Nucleus accumbens (tissue), 56 donors: ENCODE measurements around the gene MCHR2.
A peak's percentile ranks its signal among the peaks of the same experiment; 100 is the strongest.
"Not testable (repeated sequence)": the region's sequence is repeated elsewhere in the genome, so short reads cannot be mapped to it uniquely, and the experiment has no call there.

Source experiments
- DNase-seq, 56 donors: peaks; one replicate each; lab custom pipeline; 2025; lab: John Stamatoyannopoulos, UW

Gene MCHR2, protein sequence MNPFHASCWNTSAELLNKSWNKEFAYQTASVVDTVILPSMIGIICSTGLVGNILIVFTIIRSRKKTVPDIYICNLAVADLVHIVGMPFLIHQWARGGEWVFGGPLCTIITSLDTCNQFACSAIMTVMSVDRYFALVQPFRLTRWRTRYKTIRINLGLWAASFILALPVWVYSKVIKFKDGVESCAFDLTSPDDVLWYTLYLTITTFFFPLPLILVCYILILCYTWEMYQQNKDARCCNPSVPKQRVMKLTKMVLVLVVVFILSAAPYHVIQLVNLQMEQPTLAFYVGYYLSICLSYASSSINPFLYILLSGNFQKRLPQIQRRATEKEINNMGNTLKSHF

DNA sequence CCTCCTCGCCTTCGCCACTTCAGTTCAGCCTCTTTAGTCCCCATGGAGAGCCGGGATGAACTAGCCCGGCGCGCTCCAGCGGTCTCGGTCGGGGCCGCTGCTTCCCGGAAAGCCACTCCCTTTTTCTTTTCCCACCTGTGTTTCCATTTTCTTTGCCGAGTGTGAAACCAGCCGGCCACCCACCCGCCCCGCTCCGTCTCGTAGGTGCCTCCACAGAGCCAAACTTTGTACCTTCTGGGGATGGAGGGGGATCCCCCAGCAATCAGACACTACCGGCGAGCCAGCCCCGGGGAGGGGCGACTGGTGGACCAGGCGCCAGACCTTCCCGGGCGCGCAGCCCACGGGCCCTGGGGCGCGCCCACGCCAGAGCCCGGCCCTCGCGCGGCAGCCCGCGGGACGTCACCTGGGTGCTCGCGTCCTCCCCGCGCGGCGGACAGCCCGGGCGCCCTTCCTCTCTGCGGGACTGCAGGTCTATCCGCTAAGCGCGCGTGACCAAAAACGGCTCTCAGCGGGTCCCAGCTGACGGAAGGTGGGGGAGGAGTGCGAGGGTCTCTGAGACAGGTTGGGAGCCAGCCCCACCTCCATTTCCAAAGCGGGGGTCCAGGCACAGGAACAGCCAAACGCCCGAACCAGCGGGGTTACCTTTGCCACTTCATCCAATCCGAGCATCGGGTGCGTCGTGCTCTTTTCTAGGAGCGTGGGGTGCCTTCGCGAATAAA lies at the start of gene MCHR2:
Gene MCHR2, minus strand, starts transcription at position 691 of the 719 bp plus-strand sequence. CDS start 38,076 bp downstream, outside the sequence.
- DNase-seq, result peak in 12 of 56 donors; percentile 3 to 51 (median 12)

DNA sequence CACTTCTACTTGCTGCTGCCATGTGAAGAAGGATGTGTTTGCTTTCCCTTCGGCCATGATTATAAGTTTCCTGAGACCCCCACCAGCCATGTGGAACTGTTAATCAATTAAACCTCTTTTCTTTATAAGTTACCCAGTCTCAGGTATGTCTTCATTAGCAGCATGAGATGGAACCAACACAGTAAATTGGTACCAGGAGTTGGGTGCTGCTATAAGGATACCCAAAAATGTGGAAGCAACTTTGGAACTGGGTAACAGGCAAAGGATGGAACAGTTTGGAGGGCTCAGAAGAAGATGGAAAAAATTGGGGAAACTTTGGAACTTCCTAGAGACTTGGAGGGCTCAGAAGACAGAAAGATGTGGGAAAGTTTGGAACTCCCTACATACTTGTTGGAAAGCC lies 44.5 kb upstream of the MCHR2 start:
- not testable (repeated sequence) for DNase-seq

DNA sequence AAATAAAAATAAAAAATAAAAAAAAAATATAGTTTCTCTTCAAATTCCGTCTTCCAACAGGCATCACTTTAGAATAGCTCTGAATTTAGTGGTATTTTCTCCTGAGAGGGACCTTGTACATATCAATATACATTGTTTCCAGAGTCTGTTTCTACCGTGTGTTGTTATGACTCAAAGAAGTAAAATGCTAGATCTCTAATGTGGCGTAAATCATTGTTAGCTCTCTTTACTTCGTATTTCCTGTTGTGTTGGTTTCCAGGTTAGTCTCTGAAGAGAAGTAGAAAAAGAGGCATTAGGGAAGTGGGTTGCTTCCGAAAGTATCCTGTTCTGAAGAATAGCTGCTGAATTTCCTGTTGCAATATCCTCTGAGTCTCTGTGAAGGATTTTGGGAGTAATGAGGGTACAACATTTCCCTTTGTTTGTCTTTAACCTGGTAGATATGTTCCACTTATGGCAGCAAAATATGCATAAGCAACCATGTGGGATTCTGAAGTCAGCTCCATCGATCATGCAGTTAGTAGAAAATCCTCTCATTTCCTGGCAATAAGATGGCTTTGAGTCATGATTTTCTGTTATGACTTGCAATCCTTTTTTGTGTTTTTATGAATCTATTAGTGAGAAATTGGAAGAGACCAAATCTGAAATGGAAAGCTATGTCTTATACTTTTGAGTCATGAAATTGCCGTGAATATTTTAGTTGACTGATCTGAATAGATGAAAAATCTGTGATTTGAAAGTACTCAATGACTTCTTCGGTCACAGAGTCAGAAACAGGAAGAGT lies 42.0 kb upstream of the MCHR2 start:
- DNase-seq, result no peak

DNA sequence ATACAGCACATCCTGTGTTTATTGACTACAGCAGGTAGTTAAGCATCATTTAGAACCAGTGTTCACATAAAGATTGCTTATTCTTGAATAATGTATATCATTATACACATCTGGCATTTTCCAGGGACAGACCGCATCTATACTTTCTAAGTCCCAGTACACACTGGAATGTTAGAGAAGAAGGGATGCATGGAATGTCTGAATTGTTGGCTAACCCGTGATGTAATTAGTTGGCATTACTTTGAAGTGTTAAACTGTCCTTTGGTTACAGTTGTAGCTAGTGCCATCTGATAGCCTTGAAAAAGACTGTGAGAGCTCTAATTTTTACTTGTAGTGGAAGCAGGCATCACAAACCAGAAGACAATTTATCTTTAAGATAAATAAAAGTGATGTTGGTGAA lies 29.8 kb upstream of the MCHR2 start:
- DNase-seq, result no peak

DNA sequence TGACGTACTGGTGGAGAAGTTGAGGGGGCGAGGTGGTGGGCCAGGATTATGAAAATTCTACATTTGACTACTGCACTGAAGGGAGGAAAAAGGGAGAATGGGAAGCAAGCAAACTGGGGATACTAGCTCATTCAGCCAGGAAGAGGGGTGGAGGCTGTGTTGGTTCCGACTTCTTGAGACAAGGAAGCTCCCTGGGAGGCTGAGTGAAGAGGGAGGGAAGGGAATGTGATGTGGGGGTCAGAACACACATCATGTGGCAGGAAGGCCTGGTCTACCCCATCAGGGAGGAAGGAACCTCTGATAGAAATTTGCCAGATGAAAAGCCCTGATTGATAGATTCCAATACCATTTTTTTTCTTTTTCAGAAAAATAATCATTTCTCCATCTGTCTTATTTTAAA lies 28.8 kb upstream of the MCHR2 start:
- DNase-seq, result no peak

DNA sequence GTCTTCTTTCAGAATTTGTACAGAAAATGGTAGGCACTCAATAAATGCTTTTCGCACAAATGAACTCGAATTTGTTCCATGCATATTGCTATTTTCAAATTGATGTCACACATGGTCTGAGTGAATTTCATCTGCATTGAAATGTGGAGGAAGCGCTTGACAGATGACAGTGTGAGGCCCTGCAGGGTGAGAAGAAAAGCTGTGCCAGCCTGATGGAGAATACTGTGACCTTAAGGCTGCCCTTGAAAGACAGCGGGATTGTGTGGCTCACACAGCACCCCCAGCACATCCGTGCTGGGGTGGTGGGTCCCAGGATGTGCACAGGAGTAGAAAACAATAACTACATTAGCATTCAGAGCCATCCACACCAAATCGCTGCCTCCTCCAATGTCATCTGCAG lies 14.8 kb upstream of the MCHR2 start:
- no peak for DNase-seq

DNA sequence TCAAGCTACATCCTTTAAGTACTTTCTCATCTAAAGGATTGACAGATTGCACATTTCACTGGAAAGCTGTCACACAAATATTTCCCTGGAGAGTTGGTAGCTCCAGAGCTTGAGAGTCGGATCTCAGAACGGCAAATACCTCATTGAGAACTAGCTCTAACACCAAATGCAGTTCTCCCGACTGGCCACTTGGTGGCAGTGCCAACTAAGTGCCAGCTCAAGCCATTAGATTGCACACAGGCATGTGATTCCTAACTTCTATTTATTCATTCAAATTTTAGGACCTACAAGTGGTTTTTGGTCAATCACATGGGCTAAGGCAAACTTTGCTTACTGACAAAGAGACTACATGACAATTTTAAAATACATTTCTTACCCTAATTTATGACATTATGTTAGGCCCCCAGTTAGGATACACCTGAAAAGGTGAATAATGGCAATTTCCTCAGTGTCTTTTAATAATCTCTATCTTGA lies 7.9 kb upstream of the MCHR2 start:
- peak in 35 of 56 donors; percentile 1 to 81 (median 20) for DNase-seq

DNA sequence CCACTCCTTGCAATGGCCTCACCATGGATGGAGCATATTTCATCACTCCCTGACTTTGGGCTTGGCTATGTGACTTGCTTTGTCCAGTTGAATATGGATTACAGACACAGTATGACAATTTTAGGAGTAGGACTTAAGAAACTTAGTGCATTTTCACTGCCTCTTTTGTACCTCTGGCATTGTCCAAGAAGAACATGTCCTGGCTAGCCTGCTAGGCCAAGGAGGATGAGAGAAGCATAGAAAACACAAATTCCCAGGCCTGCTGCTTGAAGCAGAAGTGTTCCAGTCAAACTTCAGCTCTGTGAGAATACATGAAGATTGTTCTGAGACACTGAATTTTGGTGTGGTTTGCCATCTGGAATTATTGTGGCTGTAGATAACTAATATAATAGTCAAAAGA lies 3.1 kb upstream of the MCHR2 start:
- DNase-seq, result no peak

DNA sequence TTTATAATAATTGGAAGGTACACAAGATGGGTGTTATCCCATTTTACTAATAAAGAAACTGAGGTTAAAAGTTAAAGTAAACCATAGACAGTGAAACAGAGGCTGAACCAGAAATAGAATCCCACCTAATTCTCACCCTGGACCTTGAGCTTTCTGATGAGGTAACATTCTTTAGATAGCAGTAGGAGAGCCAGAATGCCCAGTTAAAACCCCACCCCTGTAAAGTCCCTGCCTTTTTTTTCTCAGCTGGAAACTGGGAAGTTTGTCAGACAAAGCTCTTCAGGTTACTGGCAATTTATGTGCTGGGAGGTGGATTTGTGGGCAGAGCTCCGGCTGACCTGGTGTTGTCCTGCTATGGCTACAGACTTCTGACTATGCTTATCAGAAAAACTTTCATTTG lies 1.9 kb upstream of the MCHR2 start:
- DNase-seq, result no peak

DNA sequence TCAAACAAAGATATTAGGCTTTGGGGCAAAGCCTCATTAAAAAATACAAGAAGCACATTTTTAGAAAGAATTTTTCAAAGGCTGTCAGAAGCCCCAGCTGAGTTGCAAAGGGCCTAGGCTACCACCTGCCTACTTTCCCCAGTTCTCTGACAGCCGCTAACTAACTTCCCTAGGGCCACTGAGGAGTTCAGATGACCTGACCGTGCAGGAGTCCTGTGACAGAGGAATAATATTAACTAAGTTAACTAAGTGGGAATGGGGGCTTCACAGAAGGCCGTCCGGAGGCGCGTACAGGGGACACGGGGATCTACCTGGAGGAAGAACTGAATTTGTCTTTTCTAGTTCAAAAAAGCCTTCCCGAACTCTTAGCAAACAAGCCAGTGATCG lies 884 bp downstream of the MCHR2 start:
- no peak for DNase-seq

DNA sequence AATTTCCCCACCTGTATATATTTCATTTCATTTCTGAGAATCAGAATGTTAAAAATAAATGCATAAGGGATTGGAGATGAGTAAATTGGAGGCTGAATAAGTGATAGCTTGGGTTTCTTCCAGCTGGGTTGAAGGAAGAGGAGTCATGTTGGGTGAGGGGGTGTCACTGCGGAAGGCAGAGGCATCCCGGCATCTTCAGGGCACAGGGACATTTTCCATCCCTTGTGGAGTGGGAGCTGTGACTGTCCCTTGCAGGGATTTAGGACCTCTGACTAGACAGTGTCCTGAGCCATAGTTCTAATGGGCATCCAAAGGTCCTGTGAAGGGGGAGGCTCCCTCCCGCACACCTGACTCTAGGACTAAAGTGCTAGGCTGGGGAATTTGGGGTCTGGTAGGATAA lies 2.1 kb downstream of the MCHR2 start:
- no peak for DNase-seq

DNA sequence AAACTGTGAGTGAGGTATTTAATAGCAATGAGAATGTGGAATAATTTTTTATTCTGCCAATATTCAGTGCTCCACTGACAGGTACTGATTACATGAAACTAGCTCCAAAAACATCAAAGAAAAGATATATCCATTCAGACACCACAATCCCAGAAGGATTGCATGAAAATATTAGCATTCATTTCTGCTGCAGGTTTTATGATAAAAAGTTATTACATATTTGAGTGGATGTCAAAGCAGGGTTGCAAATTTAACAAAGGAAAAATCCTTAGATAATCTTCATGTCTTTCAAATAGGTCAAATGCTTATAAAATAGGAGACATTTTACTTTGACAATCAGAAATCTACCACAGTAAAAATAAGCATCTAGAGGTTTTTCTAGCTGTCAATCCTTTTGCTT lies 13.3 kb downstream of the MCHR2 start:
- no peak for DNase-seq

DNA sequence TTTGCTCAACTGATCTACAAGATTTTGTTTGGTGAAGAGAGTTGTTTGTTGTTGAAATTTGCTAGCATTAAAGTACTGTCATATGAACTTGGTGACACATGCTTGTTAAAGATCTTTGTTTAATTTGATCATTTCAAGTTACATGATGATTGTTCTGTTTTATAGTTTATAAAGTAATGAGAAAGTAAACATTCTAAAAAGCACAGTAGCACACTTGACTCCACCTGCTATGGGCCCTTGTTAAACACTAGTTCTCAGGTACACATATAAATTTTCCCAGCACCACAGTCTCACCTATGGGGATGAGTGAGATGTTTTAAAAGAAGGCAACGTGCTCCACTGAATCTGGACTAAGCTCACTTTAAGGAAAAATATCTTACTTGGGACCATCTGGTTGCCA lies 14.1 kb downstream of the MCHR2 start:
- no peak for DNase-seq

DNA sequence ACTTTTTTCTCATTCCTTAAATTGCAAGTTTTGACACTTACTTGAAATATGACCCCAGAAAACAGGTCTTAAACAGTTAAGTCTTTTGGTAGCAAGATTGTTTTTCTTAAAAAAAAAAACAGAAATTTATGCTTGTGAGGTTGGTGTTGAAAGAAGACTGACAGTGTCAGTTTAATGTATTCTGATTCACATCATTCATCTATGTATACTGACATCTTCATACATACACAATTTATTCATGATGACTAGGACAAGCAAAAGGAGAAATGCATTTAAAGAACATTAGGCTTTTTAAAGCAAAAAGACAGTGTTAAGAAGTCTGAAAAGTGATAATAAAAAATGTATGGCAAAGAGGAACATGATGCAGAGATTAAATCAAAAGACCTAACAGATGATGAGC lies 27.0 kb downstream of the MCHR2 start:
- DNase-seq, result no peak

DNA sequence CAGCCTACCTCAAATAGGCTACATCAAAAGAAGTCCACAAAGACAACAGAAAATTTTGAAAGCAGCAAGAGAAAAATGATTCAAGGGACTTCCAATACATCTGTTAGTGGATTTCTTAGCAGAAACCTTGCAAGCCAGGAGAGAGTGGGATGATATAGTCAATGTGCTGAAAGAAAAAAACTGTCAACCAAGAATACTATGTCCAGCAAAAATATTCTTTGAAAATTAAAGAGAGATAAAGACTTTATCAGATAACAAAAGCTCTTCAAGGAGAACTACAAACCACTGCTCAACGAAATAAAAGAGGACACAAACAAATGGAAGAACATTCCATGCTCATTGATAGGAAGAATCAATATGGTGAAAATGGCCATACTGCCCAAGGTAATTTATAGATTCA lies 34.0 kb downstream of the MCHR2 start:
- DNase-seq, result no peak

DNA sequence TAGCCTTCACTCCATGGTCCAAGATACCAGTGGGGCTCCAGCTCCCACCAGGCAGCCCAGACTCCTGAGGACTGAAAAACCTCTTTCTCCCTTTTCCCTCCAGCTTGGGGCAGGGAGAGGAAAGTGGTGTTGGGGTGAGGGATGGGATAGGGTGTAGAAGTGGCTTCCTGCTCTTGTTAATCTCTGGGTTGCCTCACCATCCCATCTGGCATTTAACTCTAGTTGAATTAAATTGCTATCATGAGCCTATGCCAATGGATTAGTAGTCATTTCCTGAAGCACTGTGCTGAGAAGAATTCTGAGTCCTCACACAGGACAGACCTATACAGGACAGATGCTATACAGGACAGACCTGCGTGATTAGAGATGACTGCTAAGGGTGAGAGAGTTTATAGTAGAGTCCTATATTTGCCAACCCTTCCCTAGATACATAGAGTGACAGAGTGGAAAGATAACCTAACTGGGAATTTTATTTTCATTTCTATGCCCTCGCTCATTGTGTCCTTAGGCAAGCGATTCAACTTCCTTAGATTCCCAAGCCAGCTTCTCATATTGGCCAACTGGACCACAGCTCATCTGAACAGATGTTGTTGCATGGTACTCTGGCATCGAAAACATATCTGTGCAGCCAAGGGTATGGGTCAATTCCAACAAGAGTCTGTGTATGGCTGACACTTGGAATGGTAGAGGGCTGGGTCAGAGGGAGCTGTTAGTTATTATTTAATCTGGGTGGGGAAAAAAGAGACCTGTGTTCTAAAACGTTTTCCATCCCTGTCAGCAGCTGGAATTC lies 42.8 kb downstream of the MCHR2 start:
- no peak for DNase-seq

DNA sequence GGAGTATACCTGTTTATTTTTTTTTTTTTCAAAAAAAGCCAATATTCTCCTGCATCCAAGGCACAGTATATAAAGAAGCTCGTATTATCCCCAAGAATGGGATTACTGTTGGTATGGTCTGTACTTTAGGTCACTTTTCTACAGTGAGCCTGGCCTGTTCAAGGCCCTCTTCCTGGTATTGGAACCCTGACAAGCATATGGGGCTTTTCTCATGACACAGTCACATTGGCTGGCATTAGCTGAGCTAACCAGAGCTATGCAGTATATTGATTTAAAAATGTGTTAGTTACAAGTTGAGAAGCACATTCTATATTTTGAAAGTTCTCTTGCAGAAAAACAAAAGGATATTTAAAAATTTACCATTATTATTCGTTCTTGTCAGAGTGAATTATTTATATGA lies 48.0 kb downstream of the MCHR2 start:
- DNase-seq, result no peak

DNA sequence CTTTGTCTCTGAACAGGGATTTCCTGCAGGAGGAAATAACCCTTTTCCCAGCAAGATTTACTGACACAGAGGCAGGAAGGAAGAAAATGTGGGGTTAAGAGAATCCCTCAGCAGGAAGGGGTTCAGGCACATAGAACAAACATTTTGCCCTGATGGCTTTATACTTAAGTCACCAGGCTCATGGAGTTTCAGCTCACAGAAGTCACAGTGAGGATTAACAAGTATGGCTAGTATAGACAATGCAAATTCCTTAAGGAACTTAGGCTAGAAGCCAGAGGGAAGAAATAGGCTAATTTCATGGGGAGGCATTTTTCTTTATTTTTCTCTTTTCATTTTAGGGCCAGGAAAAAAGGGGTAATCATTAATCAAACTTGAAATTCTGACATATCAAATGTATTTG lies 50.2 kb downstream of the MCHR2 start:
- no peak for DNase-seq

DNA sequence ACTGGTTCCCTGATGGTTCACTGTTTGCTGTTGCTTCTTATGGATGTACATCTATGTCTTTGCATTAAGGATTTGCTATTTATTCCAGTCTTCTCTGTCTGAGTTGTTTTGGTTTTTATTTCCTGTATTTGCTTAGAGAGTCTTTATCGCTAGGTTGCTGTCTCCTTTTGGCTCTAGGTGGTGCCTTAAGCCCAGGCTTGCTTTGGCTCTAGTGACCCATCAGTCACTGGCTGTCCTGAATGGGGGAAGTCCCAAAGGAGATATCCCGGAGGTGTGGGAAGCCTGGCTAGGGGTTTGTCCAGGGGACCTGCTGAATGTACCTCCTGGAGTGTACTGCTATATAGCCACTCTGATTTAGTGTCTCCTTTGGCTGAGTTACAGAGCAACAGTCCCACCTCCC lies 53.4 kb downstream of the MCHR2 start:
- DNase-seq, result no peak

DNA sequence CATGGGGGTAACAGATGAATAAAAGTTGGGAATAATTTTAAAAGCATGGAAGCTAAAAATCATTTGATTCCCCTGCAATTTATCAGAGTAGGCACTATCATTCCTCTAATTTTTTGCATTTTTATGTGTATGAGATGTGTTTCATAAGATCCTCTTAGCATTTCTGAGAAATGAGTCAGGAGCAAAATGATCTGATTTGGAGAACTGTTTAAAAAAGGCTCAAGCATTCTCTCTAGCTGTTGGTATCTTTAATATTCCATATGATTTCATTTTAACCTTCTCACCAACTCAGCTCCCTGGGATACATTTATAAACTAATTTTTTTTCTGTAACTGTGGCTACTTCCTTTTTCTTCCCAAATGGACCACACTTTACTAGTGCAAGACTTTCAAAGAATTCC lies 60.9 kb downstream of the MCHR2 start:
- no peak for DNase-seq

DNA sequence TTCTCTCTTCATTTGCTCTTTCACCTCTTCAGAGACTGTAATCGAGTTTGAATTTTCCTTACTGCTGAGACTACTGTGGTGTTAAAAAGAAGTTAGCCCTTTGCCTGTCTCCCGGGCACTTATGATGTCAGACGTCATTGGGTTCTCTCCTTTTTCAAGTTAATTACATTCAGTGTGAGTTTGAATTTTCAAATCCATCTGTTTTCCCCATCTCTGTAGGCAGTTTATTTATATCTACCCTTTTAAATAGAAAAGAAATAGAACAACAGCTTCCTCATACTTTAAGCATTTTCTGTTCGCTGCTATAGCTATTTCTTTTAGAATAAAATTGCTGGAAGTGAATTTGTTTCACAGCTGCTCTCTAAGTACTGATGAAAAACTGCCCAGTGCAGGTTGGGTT lies 81.4 kb downstream of the MCHR2 start:
- DNase-seq, result no peak
